ENCODE results near the gene ALKBH7. TPM values are rescaled to one million over a fixed set of nuclear protein-coding genes. Genes with fewer than 3 reads are reported as not detected.
A peak's percentile ranks its signal among the peaks of the same experiment; 100 is the strongest.

Gene ALKBH7
- total RNA-seq, 5 donors from 2014 or later (not counting 1 experiment from before 2014, with no cell fraction given) = 49.9 to 94.8 (median 83.5) TPM

DNA sequence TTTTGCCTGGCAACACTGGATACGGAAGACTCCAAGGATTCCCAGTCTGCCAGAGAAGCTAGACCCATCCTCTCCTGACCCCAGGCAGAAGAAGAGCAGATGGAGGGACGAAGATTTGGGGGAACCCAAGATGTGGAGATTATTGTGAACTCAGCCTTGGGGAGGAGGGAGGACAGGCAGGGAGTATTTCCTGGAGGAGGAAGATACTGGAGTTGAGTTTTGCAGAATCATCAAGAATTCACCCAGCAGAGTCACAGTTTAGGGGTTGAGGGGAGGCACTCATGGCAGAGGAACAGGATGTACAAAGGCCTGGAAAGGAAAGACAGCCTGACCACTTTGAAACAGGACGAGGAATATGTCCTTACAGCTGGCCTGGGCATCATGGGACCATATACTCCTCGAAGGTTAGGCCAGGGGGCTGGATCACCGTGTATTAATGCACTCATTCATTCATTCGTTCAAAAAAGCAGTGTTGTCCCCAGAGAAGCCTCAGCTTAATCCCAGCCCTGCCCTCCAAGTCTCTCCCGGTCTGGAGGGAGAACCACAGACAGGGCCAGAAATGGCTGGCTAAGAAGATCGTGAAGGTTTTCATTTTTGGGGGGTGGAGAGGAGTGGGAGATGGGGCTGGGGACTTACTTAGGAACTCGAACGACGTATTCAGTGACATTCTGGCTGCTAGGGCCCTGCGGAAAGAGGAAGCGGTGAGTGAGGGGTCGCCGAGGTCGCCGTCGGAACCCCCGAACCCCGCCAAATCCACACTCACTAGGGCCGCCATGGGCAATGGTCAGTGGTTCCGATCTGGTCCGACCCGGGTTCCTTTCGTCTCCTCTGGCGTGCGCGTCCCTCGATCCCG is 19.9 kb downstream of the ALKBH7 start:
- peak overlapping the region; percentile 93 for H3K27ac Mint-ChIP-seq
- peaks cover 10% of the 10 kb centered on the region for H3K36me3 Mint-ChIP-seq
- no peaks in the 10 kb centered on the region for H3K27me3 Mint-ChIP-seq
- no peaks in the 10 kb centered on the region for H3K27me3 ChIP-seq (replicated peaks in 1 of 2; ENCODE audit: control insufficient read depth in 2 of 2, extremely low read depth in 1 of 2, insufficient read depth in 2 of 2, low read length in 1 of 2)
- peaks cover 24 to 32% (median 28%) of the 10 kb centered on the region in 3 donors for H3K4me1 Mint-ChIP-seq
- ATAC-seq (replicated peaks in 1 of 4) (no peak), DNase-seq (peak in 1 of 35 experiments; percentile 28)
- peak overlapping the region; percentile 94 for H3K27ac ChIP-seq (ENCODE audit: low read length)
- ChIA-PET CTCF (interaction anchor here in 1 of 2 donors (0.6 to 1.5 kb wide), 2 partner anchors 20 to 32 kb away, joined by 3 to 7 read pairs; partner anchors contain the start of genes ALKBH7 and KHSRP), POLR2A (interaction anchor here in 1 of 2 donors (1.2 to 1.4 kb wide), 2 partner anchors 20 to 32 kb away, joined by 5 to 6 read pairs; partner anchors contain the start of genes ALKBH7 and KHSRP)
- H3K4me3 ChIP-seq (ENCODE audit: control insufficient read depth in 1 of 2, extremely low read depth in 1 of 2, low read length in 1 of 2) = peak overlapping the region; percentile 82 to 93
- H3K9me3 Mint-ChIP-seq = no peaks in the 10 kb centered on the region
- peaks cover 8 to 26% of the 10 kb centered on the region in 2 donors for H3K36me3 ChIP-seq (ENCODE audit: control insufficient read depth in 2 of 2, extremely low read depth in 1 of 2, insufficient read depth in 1 of 2, low read length in 1 of 2)
- H3K4me3 Mint-ChIP-seq = peak overlapping the region; percentile 87 to 96 (median 91)
- 3% methylated on average over 24 of the region's 30 CpGs for WGBS (ENCODE audit: insufficient coverage)
- H3K4me1 ChIP-seq (ENCODE audit: control insufficient read depth in 1 of 2, extremely low read depth in 1 of 2, insufficient read depth in 2 of 2, low read length in 2 of 2) = peaks cover 0 to 23% of the 10 kb centered on the region in 2 experiments
- no peaks in the 10 kb centered on the region for H3K9me3 ChIP-seq

DNA sequence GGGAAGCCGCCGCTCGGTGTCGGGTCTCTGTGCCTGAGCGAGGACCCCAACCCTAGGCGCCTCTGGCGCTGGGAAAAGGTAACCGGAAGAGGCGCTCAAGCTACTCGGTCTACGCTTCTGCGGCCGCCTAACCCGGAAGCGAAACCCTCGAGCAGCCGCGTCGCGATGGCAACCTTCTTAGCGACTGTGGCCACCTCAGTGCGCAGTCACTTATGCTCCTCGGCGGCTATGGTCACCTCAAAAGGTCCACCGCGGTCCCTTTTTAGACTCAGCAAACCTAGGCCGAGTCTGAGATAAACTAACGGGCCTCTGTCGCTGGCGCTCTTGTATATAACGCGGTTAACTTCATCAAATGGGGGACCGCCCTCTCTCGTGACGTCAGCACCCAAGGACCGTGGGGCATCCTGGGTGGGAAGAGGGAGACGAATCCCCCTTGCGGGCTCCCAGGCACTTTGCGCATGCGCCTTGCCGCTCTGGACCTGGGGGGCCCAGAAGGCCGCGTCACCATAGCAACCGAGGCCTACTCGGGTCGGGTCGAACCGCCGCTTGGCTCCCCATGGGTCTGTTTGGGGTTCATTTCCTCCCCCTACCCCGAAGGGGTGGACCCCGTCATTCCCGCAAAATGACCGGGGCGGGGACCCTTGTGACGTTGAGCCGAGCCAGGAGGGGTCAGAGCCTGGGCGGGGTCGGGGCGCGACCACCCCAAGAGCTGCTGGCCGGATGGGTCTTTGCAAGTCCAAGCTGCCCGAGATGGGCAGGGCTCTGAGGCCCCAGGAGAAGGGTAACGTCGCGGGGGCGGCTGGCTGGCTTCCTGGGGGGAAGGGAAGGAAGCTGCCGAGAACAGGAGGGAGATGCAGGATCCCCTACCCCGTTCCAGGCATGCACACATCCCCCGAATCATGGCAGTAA is 20.7 kb downstream of the ALKBH7 start, which contains the start of gene GTF2F1:
Gene GTF2F1 (minus strand): TSS at position 91 of the 909 bp plus-strand sequence. CDS start 169 bp downstream, outside the sequence.
- ATAC-seq (replicated peaks in 1 of 4) (peak; percentile 85 to 86 (median 86)), DNase-seq (peak; percentile 83 to 97 (median 91))
- Mint-ChIP-seq H3K4me3 (peak within 1 kb of the TSS; percentile 87 to 96 (median 91)), H3K27me3 (no peaks in the 10 kb centered on the region), H3K27ac (peak within 1 kb of the TSS; percentile 93), H3K36me3 (peaks cover 6% of the 10 kb centered on the region), H3K4me1 (peaks cover 24 to 32% (median 27%) of the 10 kb centered on the region in 3 donors), H3K9me3 (no peaks in the 10 kb centered on the region)
- ChIA-PET POLR2A (interaction anchor here in 1 of 2 donors (1.2 to 1.4 kb wide), 2 partner anchors 21 to 31 kb away, joined by 5 to 6 read pairs; partner anchors contain the start of genes ALKBH7 and KHSRP), CTCF (interaction anchor here in 1 of 2 donors (0.6 to 1.5 kb wide), 2 partner anchors 21 to 31 kb away, joined by 3 to 7 read pairs; partner anchors contain the start of genes ALKBH7 and KHSRP)
- Histone ChIP-seq H3K9me3 (no peaks in the 10 kb centered on the region), H3K36me3 (ENCODE audit: control insufficient read depth in 2 of 2, extremely low read depth in 1 of 2, insufficient read depth in 1 of 2, low read length in 1 of 2) (peaks cover 3 to 19% of the 10 kb centered on the region in 2 donors), H3K4me1 (ENCODE audit: control insufficient read depth in 1 of 2, extremely low read depth in 1 of 2, insufficient read depth in 2 of 2, low read length in 2 of 2) (peaks cover 0 to 23% of the 10 kb centered on the region in 2 experiments), H3K4me3 (ENCODE audit: control insufficient read depth in 1 of 2, extremely low read depth in 1 of 2, low read length in 1 of 2) (peak within 1 kb of the TSS; percentile 82 to 93), H3K27ac (ENCODE audit: low read length) (peak within 1 kb of the TSS; percentile 94), H3K27me3 (replicated peaks in 1 of 2; ENCODE audit: control insufficient read depth in 2 of 2, extremely low read depth in 1 of 2, insufficient read depth in 2 of 2, low read length in 1 of 2) (no peaks in the 10 kb centered on the region)
- WGBS (ENCODE audit: insufficient coverage) = under 1% methylated on average over 60 of the region's 69 CpGs

DNA sequence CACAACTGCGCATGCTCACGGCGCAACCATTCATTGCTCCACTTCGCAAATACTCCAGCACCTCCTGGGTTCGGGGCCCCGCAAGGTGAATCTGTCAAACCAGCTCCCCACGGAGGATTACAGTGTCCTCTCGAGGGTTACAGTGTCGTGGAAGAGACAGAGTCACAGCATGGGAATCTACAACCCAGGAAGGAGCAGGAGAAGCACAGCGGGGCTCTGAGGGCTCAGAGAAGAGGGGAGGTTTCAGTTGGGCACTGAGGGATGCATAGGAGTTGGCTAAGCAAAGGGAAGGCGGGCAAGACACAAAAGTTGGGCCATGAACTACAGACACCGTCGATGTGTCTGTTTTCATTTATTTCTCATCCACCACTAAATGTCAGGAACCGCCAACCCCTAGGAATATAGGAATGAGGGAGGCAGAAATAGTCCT is 21.4 kb downstream of the ALKBH7 start:
- CTCF ChIA-PET = no interaction called here
- H3K27ac Mint-ChIP-seq = peak overlapping the region; percentile 93
- Histone ChIP-seq H3K27ac (ENCODE audit: low read length) (peak overlapping the region; percentile 94), H3K9me3 (no peaks in the 10 kb centered on the region), H3K36me3 (ENCODE audit: control insufficient read depth in 2 of 2, extremely low read depth in 1 of 2, insufficient read depth in 1 of 2, low read length in 1 of 2) (peaks cover 0 to 12% of the 10 kb centered on the region in 2 donors), H3K27me3 (replicated peaks in 1 of 2; ENCODE audit: control insufficient read depth in 2 of 2, extremely low read depth in 1 of 2, insufficient read depth in 2 of 2, low read length in 1 of 2) (no peaks in the 10 kb centered on the region), H3K4me1 (ENCODE audit: control insufficient read depth in 1 of 2, extremely low read depth in 1 of 2, insufficient read depth in 2 of 2, low read length in 2 of 2) (peaks cover 0 to 23% of the 10 kb centered on the region in 2 experiments), H3K4me3 (ENCODE audit: control insufficient read depth in 1 of 2, extremely low read depth in 1 of 2, low read length in 1 of 2) (peak overlapping the region; percentile 82 to 93)
- DNase-seq (peak in 27 of 35 experiments; percentile 35 to 85 (median 61)), ATAC-seq (replicated peaks in 1 of 4) (no peak)
- H3K9me3 Mint-ChIP-seq = no peaks in the 10 kb centered on the region
- H3K36me3 Mint-ChIP-seq = peaks cover 4% of the 10 kb centered on the region
- H3K4me1 Mint-ChIP-seq = peaks cover 24 to 32% (median 26%) of the 10 kb centered on the region in 3 donors
- H3K27me3 Mint-ChIP-seq = no peaks in the 10 kb centered on the region
- POLR2A ChIA-PET = no interaction called here
- 0% methylated on average over 3 of the region's 14 CpGs for WGBS (ENCODE audit: insufficient coverage)
- peak overlapping the region; percentile 87 to 96 (median 91) for H3K4me3 Mint-ChIP-seq

DNA sequence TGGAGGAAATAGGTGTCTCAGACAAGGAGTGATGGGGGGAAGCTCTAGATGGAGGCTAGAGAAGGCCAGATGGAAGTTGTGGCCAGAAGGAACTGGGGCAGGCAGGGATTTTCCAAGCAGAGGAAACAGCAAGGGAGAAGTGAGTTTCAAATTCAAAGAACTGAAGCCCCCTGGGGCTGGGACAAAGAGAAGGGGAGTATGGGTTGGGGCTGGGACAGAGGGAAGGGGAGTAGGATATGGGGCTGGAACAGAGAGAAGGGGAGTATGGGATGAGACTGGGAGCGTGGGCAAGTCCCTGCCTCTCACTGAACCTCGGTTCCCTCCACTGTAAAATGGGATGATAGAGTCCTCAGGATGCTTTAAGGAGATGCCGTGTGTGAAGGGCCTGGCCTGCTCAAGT is 22.2 kb downstream of the ALKBH7 start:
- 89% methylated on average over 3 of the region's 3 CpGs for WGBS (ENCODE audit: insufficient coverage)
- ATAC-seq (replicated peaks in 1 of 4) = no peak
- Histone ChIP-seq H3K27ac (ENCODE audit: low read length) (no peak overlapping the region), H3K4me3 (ENCODE audit: control insufficient read depth in 1 of 2, extremely low read depth in 1 of 2, low read length in 1 of 2) (no peak overlapping the region), H3K4me1 (ENCODE audit: control insufficient read depth in 1 of 2, extremely low read depth in 1 of 2, insufficient read depth in 2 of 2, low read length in 2 of 2) (peaks cover 0 to 23% of the 10 kb centered on the region in 2 experiments), H3K9me3 (no peaks in the 10 kb centered on the region), H3K27me3 (replicated peaks in 1 of 2; ENCODE audit: control insufficient read depth in 2 of 2, extremely low read depth in 1 of 2, insufficient read depth in 2 of 2, low read length in 1 of 2) (no peaks in the 10 kb centered on the region), H3K36me3 (ENCODE audit: control insufficient read depth in 2 of 2, extremely low read depth in 1 of 2, insufficient read depth in 1 of 2, low read length in 1 of 2) (peaks cover 0 to 4% of the 10 kb centered on the region in 2 donors)
- POLR2A ChIA-PET = interaction anchor here (0.5 to 0.7 kb wide), 2 partner anchors 108 to 113 kb away, joined by 3 to 8 read pairs; no protein-coding TSS in a partner anchor
- Mint-ChIP-seq H3K27ac (peak overlapping the region in 1 of 2 donors; percentile 13), H3K4me1 (peaks cover 23 to 32% (median 24%) of the 10 kb centered on the region in 3 donors), H3K4me3 (peak overlapping the region; percentile 50 to 96 (median 70)), H3K27me3 (no peaks in the 10 kb centered on the region), H3K9me3 (no peaks in the 10 kb centered on the region), H3K36me3 (peaks cover 4% of the 10 kb centered on the region)
- no peak for DNase-seq
- CTCF ChIA-PET = no interaction called here

DNA sequence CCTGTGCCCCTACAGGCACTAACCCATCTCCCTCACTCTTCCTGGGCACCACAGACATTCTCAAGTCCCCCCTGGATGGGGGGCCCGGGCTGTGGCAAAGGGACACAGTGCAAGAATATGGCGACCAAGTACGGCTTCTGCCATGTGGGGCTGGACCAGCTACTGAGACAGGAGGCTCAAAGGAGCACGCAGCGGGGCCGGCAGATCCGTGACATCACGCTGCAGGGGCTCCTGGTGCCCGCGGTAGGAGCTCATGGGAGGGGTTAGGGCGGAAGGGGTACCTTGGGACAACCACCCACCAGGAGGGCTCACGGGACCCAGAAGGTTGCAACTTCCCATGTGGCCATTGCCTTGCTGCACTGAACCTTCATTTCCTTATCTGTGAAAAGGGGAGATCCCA is 23.7 kb downstream of the ALKBH7 start:
- WGBS (ENCODE audit: insufficient coverage) = 93% methylated on average over 11 of the region's 12 CpGs
- H3K36me3 Mint-ChIP-seq = no peaks in the 10 kb centered on the region
- ChIA-PET POLR2A (interaction anchor here in 1 of 2 donors (0.5 kb wide), 2 partner anchors 9 to 138 kb away, joined by 3 read pairs; no protein-coding TSS in a partner anchor), CTCF (interaction anchor here in 1 of 2 donors (0.6 kb wide), 1 partner anchor 1855 kb away, joined by 3 read pairs; no protein-coding TSS in a partner anchor)
- Histone ChIP-seq H3K9me3 (no peaks in the 10 kb centered on the region), H3K4me3 (ENCODE audit: control insufficient read depth in 1 of 2, extremely low read depth in 1 of 2, low read length in 1 of 2) (no peak overlapping the region), H3K27me3 (replicated peaks in 1 of 2; ENCODE audit: control insufficient read depth in 2 of 2, extremely low read depth in 1 of 2, insufficient read depth in 2 of 2, low read length in 1 of 2) (no peaks in the 10 kb centered on the region), H3K36me3 (ENCODE audit: control insufficient read depth in 2 of 2, extremely low read depth in 1 of 2, insufficient read depth in 1 of 2, low read length in 1 of 2) (no peaks in the 10 kb centered on the region), H3K27ac (ENCODE audit: low read length) (no peak overlapping the region), H3K4me1 (ENCODE audit: control insufficient read depth in 1 of 2, extremely low read depth in 1 of 2, insufficient read depth in 2 of 2, low read length in 2 of 2) (peaks cover 0 to 18% of the 10 kb centered on the region in 2 experiments)
- no peak for ATAC-seq (replicated peaks in 1 of 4)
- no peak for DNase-seq
- H3K4me3 Mint-ChIP-seq = no peak overlapping the region
- H3K9me3 Mint-ChIP-seq = no peaks in the 10 kb centered on the region
- H3K4me1 Mint-ChIP-seq = peaks cover 19 to 25% (median 20%) of the 10 kb centered on the region in 3 donors
- H3K27ac Mint-ChIP-seq = no peak overlapping the region
- H3K27me3 Mint-ChIP-seq = no peaks in the 10 kb centered on the region
